GM19025 (cell line): ENCODE results near the gene ZNF385B.
"Not testable (repeated sequence)": the region's sequence is repeated elsewhere in the genome, so short reads cannot be mapped to it uniquely, and the experiment has no call there.

Experiments used
- ATAC-seq: cut with Tn5 transposase; IDR thresholded peaks from one replicate; pipeline ENCODE4 v1.9.1; 2021; ENCODE audit warnings: mild to moderate bottlenecking, low read depth, moderate library complexity; ENCODE audit not compliant: unreplicated experiment

The ZNF385B gene

GRCh38 chr2:179525340-179525739 is 336.1 kb downstream of the ZNF385B start:
- ATAC-seq = no peak

DNA sequence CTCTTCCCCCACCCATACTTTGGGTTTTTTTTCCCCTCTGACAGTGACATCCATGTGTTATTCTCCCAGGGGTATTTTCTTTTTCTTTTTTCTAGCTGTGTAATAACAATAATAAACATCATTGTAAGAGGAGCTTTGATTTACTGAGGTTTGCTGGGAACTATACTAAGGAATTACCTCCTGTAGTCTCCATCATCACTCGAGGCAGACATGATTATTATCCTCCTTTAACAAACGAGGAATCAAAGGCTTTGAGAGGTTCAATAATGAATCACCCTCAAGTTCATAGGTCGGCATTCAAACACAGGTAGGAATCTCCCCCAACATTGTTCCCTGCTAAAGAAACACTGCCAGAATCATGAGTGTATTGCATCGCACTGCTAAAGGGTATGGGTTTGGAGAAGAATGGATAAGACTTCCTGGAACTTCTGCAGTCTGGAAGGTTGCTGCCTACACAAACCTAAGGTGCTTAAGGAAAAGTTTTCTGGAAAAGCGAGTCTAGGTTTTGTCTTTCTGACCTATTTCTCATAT is 336.5 kb downstream of the ZNF385B start:
- ATAC-seq = no peak

GRCh38 chr2:179521944-179522343 is 339.5 kb downstream of the ZNF385B start:
- no peak for ATAC-seq

DNA sequence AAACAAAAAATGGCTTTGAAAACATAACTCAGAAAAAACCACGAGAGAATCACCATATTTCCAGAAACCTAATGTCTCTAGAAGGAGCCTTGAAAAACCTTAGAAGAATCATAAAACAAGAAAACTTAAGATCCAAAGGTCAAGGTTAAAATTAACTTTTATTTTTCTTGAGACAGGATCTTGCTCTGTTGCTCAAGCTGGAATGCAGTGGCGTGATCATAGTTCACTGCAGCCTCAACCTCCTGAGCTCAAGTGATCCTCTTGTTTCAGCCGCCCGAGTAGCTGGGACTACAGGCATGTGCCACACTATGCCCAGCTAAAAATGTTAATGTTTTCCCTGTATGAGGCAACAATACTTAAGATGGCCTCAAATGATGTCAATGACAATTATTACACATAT is 342.6 kb downstream of the ZNF385B start:
- no peak for ATAC-seq

DNA sequence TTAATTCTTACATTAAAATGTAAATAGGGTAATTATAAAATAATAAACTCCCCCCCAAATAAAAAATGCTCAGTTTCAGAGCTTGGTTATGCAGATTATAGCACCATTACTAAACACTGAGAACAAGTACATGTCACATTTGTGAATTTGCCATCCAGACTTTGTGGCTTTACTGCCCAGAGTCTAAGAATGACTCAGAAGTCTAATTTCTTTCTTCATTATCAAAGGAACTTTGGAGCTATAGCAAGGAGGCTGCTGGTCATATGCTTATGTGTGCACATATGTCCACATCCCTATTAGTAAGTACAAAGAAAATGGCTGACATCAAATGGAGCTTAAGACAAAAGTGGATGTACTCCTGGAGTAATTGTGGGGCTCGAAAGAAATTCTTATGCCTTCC is 348.2 kb downstream of the ZNF385B start:
- ATAC-seq = no peak

- no peak for ATAC-seq
These were observed 349.0 kb downstream of the ZNF385B start for GRCh38 chr2:179512281-179513035.

- ATAC-seq = no peak
These were observed 350.2 kb downstream of the ZNF385B start for GRCh38 chr2:179511105-179511789.

DNA sequence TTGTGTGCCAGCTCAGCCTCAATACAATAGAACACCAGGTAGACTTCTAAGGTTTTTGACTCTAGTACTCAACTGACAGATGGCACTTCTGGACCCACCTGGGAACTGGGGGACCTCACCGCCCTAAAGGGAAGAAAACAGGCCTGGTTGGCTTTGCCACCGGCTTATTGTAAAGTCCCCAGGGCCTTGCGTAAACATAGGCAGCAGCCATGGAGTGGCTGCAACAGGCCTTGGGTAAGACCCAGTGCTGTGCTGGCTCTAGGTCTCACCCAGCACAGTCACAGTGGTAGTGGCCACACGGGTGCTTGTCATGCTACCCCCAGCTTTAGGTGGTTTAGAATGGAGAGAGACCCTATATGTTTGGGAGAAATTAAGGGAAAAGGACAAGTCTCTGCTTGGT is 366.1 kb downstream of the ZNF385B start:
- no peak for ATAC-seq

GRCh38 chr2:179488563-179488962 is 372.8 kb downstream of the ZNF385B start:
- no peak for ATAC-seq

GRCh38 chr2:179487010-179487731 is 374.2 kb downstream of the ZNF385B start:
- no peak for ATAC-seq

DNA sequence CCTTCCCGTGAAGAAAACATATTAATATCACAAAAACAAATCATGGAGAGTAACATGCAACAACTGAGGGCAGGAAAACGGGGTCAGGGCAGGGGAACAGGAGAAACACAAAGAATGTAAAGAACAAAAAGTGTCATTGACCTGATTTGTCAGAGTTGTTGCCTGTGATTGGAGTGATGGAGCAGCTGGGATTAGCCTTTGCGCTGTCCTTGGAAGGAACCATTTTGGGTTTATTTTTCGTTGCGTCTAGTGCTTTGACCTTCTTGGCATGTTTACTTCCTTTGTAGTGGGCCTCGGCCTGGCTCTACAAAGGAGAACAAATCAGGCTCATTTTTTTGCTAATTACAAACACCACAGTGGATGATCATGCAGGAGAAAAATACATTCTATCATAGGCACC is 378.3 kb downstream of the ZNF385B start:
- ATAC-seq = no peak

- no peak for ATAC-seq
These were observed 381.5 kb downstream of the ZNF385B start for GRCh38 chr2:179479947-179480346.

DNA sequence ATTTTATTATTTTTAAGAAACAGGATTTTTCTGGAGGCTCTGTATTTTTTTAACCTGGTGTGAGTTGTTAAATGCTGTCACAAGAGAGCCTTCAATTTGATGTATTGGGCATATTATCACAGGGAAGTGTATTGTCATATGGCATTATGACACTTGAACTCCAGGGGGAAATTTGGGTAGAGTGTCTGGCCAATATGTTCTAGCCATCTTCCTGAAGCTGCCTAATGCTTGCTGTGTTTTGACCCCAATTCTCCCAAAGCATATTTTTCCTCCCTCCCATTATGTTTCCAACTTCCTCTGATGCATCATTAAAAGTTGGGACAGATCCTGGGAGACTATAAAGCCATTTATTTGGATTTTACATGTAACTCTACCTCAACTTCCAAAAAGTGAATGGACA is 382.6 kb downstream of the ZNF385B start:
- ATAC-seq = no peak

DNA sequence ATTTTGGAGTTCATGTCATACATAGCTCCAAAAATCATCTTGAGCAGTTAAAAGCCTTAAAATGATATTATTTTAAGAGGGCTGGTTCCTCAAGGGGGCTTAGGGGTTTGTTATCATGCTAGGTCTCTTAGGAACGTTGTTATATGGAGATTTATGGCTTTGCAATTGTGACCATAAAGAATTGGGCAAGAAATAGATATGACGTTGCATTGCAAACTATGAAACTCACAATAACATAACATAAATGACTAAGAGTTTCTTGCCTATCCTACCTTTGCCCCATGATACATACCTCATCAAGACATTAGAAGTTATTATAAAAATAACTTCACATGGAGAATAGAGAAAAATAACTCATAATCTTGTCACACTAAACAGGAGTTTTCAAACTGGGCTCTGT is 390.4 kb downstream of the ZNF385B start:
- no peak for ATAC-seq

DNA sequence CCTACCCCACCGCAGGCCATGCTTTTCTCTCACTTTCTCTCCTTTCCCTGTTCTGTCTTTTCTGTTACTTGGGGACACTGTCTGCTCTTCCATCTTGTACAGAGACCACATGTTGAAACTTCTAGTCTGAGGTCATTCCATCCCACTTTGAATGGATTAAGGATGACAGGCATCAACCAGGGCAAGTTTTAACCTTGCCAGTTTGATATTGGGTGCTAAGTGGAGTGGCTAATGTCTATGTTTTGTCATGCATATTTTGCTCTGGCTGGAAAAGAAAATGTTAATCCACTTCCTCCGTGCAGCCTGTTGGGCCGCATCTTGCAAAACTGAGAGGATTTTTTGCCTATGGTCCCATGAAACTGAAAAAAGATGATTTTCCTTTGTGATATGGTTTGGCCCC is 391.3 kb downstream of the ZNF385B start:
- ATAC-seq = no peak

- no peak for ATAC-seq
These were observed 393.5 kb downstream of the ZNF385B start for GRCh38 chr2:179467960-179468359.

- ATAC-seq = no peak
These were observed 394.3 kb downstream of the ZNF385B start for GRCh38 chr2:179467111-179467510.

- ATAC-seq = no peak
These were observed 400.0 kb downstream of the ZNF385B start for GRCh38 chr2:179461420-179461819.

GRCh38 chr2:179460181-179460929 is 401.1 kb downstream of the ZNF385B start:
- ATAC-seq = no peak

- not testable (repeated sequence) for ATAC-seq
These were observed 403.3 kb downstream of the ZNF385B start for GRCh38 chr2:179458113-179458512.

DNA sequence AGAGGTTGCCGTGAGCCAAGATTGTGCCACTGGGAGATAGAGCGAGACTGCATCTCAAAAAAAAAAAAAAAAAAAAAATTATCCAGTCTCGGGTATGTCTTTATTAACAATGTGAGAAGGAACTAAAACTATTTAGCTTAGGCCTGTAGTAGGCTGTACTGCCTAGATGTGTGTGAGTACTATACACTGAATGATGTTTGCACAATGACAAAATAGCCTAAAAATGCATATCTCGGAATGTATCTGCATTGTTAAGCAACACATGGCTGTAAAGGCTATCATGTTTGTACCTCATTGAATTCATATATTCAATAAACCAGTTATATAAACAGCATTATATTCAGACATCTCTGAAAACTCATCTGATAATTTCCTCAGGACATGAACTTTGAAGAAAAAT is 405.6 kb downstream of the ZNF385B start:
- no peak for ATAC-seq
